GM23338 (cell line): Measurements from ENCODE around the gene SERPINA6. TPM values are rescaled to one million over a fixed set of nuclear protein-coding genes. Genes with fewer than 3 reads are reported as not detected.
"Not testable (repeated sequence)": the region's sequence is repeated elsewhere in the genome, so short reads cannot be mapped to it uniquely, and the experiment has no call there.

Experiments used
- ATAC-seq: fragments of 200-7000 bp; cut with Tn5 transposase; 3 replicates; pipeline ENCODE4 v1.9.1; 2020
- DNase-seq: peaks from one replicate; pipeline ENCODE4 v3.0.0-alpha.2; 2015; ENCODE audit warnings: low spot score
- H2AFZ ChIP-seq: fragments of 200-600 bp; sonication (generic); 2 replicates; pipeline ENCODE4 v1.8.0; 2016; ENCODE audit warnings: antibody characterized with exemption, mild to moderate bottlenecking, moderate library complexity
- H3F3A ChIP-seq: fragments of 200-600 bp; sonication (generic); replicated peaks from 2 replicates; pipeline ENCODE4 v1.8.0; 2017; ENCODE audit warnings: antibody characterized with exemption, mixed run types, low read depth
- H3K27ac ChIP-seq: fragments of 200-600 bp; sonication (generic); 2 replicates; pipeline ENCODE4 v1.6.1; 2016; ENCODE audit warnings: low read depth
- H3K27me3 ChIP-seq: fragments of 200-600 bp; sonication (generic); 2 replicates; pipeline ENCODE4 v1.8.0; 2016; ENCODE audit warnings: mild to moderate bottlenecking, mixed run types, moderate library complexity; ENCODE audit not compliant: insufficient read depth
- H3K36me3 ChIP-seq: fragments of 200-600 bp; sonication (generic); 2 replicates; pipeline ENCODE4 v1.8.0; 2016; ENCODE audit warnings: mild to moderate bottlenecking; ENCODE audit not compliant: insufficient read depth
- H3K4me1 ChIP-seq: fragments of 200-600 bp; sonication (generic); 2 replicates; pipeline ENCODE4 v1.8.0; 2016; ENCODE audit warnings: mild to moderate bottlenecking, moderate library complexity; ENCODE audit not compliant: insufficient read depth
- H3K4me2 ChIP-seq: fragments of 200-600 bp; sonication (generic); 2 replicates; pipeline ENCODE4 v1.7.1; 2017; ENCODE audit warnings: mixed run types
- H3K4me3 ChIP-seq: fragments of 200-600 bp; sonication (generic); 2 replicates; pipeline ENCODE4 v1.6.1; 2016; ENCODE audit warnings: mixed run types
- H3K79me2 ChIP-seq: fragments of 200-600 bp; sonication (generic); replicated peaks from 2 replicates; pipeline ENCODE4 v1.8.0; 2017; ENCODE audit warnings: mild to moderate bottlenecking; ENCODE audit not compliant: insufficient read depth
- H3K9me2 ChIP-seq: fragments of 200-600 bp; sonication (generic); 2 replicates; pipeline ENCODE4 v1.8.0; 2017; ENCODE audit not compliant: insufficient read depth
- H4K20me1 ChIP-seq: fragments of 200-600 bp; sonication (generic); replicated peaks from 2 replicates; pipeline ENCODE4 v1.8.0; 2017; ENCODE audit warnings: mild to moderate bottlenecking; ENCODE audit not compliant: insufficient read depth
- H3K27ac Mint-ChIP-seq: 2 replicates; pipeline ENCODE4 v1.8.0; 2020; ENCODE audit warnings: inconsistent platforms, mild to moderate bottlenecking, moderate library complexity, mixed read lengths
- H3K27me3 Mint-ChIP-seq: 3 replicates; pipeline ENCODE4 v1.8.0; 2022; ENCODE audit warnings: low read depth, mild to moderate bottlenecking, moderate library complexity, mixed read lengths, inconsistent platforms; ENCODE audit not compliant: insufficient read depth, poor library complexity
- H3K36me3 Mint-ChIP-seq: 3 replicates; pipeline ENCODE4 v1.8.0; 2021; ENCODE audit warnings: low read depth, mild to moderate bottlenecking, inconsistent platforms, moderate library complexity, mixed read lengths
- H3K4me1 Mint-ChIP-seq: 3 replicates; pipeline ENCODE4 v1.8.0; 2020; ENCODE audit warnings: mild to moderate bottlenecking, inconsistent platforms, mixed read lengths
- H3K4me3 Mint-ChIP-seq: 3 replicates; pipeline ENCODE4 v1.8.0; 2021; ENCODE audit warnings: moderate library complexity, mild to moderate bottlenecking, inconsistent platforms, mixed read lengths
- H3K9me3 Mint-ChIP-seq: 3 replicates; pipeline ENCODE4 v1.8.0; 2020; ENCODE audit warnings: moderate library complexity, mild to moderate bottlenecking, inconsistent platforms, mixed read lengths
- CREB1 ChIP-seq: fragments of 250-450 bp; sonication (Bioruptor Pico); IDR thresholded peaks from 2 replicates; pipeline ENCODE4 v1.5.0; 2020; ENCODE audit warnings: low read depth, mild to moderate bottlenecking, moderate library complexity
- EZH2phosphoT487 ChIP-seq: fragments of 200-600 bp; sonication (generic); IDR thresholded peaks from one replicate; pipeline ENCODE4 v1.8.1; 2018; ENCODE audit warnings: antibody characterized with exemption; ENCODE audit not compliant: unreplicated experiment
- JUNB ChIP-seq: IDR thresholded peaks from one replicate; pipeline ENCODE4 v1.6.1; 2016; ENCODE audit warnings: antibody characterized with exemption; ENCODE audit not compliant: unreplicated experiment
- REST ChIP-seq: IDR thresholded peaks from one replicate; pipeline ENCODE4 v1.6.1; 2018; ENCODE audit warnings: antibody characterized with exemption; ENCODE audit not compliant: unreplicated experiment
- STAT1 ChIP-seq: IDR thresholded peaks from one replicate; pipeline ENCODE4 v1.6.1; 2016; ENCODE audit warnings: antibody characterized with exemption; ENCODE audit not compliant: unreplicated experiment
- ZNF114 ChIP-seq: fragments of 250-450 bp; sonication (Bioruptor Pico); IDR thresholded peaks from 2 replicates; pipeline ENCODE4 v1.5.0; 2020; ENCODE audit warnings: mild to moderate bottlenecking, moderate library complexity
- ZNF331 ChIP-seq: fragments of 250-450 bp; sonication (Bioruptor Pico); IDR thresholded peaks from 2 replicates; pipeline ENCODE4 v1.5.0; 2020; ENCODE audit warnings: low read depth, mild to moderate bottlenecking, moderate library complexity
- polyA plus RNA-seq: library from polyadenylated mRNA; unstranded; fragments of >200 nt; fragmentation: Nextera tagmentation; extraction: Ambion mirVana; gene quantifications from 2 replicates; pipeline ENCODE4 v1.2.1, GENCODE V29; 2016
- total RNA-seq: library from RNA; depleted of rRNA; stranded (reverse); fragments of >200 nt; shearing (Covaris generic); gene quantifications from 2 replicates; pipeline ENCODE4 v1.2.3, GENCODE V29; 2014

The SERPINA6 gene
- total and polyA plus RNA-seq, 2 experiments from 2014 or later: not detected

- Histone ChIP-seq H2AFZ (no peak overlapping the region), H3K36me3 (no peaks in the 10 kb centered on the region), H3K4me3 (no peak overlapping the region), H3K9me2 (peaks cover 11% of the 10 kb centered on the region), H3F3A (no peaks in the 10 kb centered on the region), H3K79me2 (no peaks in the 10 kb centered on the region), H4K20me1 (no peaks in the 10 kb centered on the region), H3K4me2 (no peak overlapping the region), H3K4me1 (no peaks in the 10 kb centered on the region), H3K27ac (no peak overlapping the region), H3K27me3 (no peaks in the 10 kb centered on the region)
- Mint-ChIP-seq H3K36me3 (no peaks in the 10 kb centered on the region), H3K27me3 (no peaks in the 10 kb centered on the region), H3K9me3 (peaks cover under 1% of the 10 kb centered on the region; the same call in 1 of the 3 replicates), H3K4me1 (no peaks in the 10 kb centered on the region), H3K4me3 (no peak overlapping the region), H3K27ac (no peak overlapping the region)
- DNase-seq: no peak
- TF ChIP-seq EZH2phosphoT487 (no peak), CREB1 (CRISPR knock-in tag) (no peak), JUNB (no peak), STAT1 (no peak), REST (no peak)
- ATAC-seq: no peak
These were observed 23.7 kb upstream of the SERPINA6 start for GRCh38 chr14:94346841-94347240.

- not testable (repeated sequence) for H3K36me3 ChIP-seq, H3K27ac ChIP-seq, H3K9me3 Mint-ChIP-seq, ATAC-seq, H3K79me2 ChIP-seq, H3K9me2 ChIP-seq, H3K4me1 ChIP-seq, H3K4me1 Mint-ChIP-seq, DNase-seq, H3K27me3 ChIP-seq, H3F3A ChIP-seq, H4K20me1 ChIP-seq, H3K4me3 ChIP-seq, H3K4me2 ChIP-seq, H3K27ac Mint-ChIP-seq, H2AFZ ChIP-seq, H3K27me3 Mint-ChIP-seq, H3K36me3 Mint-ChIP-seq, H3K4me3 Mint-ChIP-seq
These were observed 23.1 kb upstream of the SERPINA6 start for GRCh38 chr14:94346065-94346786.

DNA sequence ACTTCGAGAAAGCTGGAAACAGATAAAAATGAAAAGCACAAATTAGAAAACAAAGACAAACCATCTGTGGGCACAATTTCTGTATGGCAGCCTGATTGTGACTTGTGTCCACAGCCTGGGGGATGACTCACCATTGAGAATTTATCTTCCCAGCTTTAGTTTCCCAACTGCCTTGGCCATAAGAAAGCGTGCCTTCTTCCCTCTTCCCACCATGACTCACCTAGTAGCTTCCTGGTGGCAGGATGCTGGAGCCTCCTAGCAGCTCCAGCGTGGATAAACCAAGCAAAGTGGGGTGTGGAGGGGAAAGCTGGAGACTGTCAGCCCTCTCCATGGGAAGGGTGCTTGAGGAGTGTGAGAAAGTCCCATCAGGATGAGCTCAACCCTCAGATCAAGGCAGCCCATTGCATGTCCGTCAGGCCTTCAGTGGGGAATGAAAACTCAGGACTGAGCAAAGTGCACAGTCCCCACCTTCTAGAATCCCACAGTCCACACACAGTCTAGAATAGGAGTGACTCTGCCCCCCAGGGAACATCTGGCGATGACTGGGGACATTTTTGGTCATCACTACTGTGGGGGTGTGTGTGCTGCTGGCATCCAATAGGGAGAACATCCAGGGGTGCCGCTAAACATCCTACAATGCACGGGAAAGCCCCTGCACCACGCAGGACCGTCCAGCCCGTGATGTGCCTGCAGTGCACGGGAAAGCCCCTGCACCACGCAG lies 22.4 kb upstream of the SERPINA6 start:
- H3K27ac ChIP-seq: no peak overlapping the region
- Mint-ChIP-seq H3K27me3 (no peaks in the 10 kb centered on the region), H3K27ac (no peak overlapping the region), H3K36me3 (no peaks in the 10 kb centered on the region), H3K4me1 (no peaks in the 10 kb centered on the region), H3K4me3 (no peak overlapping the region), H3K9me3 (no peaks in the 10 kb centered on the region)
- H3K9me2 ChIP-seq: peaks cover 6% of the 10 kb centered on the region; the same call in 1 of the 2 replicates
- no peaks in the 10 kb centered on the region for H4K20me1 ChIP-seq
- no peaks in the 10 kb centered on the region for H3K4me1 ChIP-seq
- H3K27me3 ChIP-seq: no peaks in the 10 kb centered on the region
- no peak for TF ChIP-seq ZNF331 (CRISPR knock-in tag)
- TF ChIP-seq ZNF114: no peak
- TF ChIP-seq JUNB: no peak
- TF ChIP-seq CREB1 (CRISPR knock-in tag): no peak
- no peaks in the 10 kb centered on the region for H3F3A ChIP-seq
- H3K36me3 ChIP-seq: no peaks in the 10 kb centered on the region
- no peak overlapping the region for H2AFZ ChIP-seq
- DNase-seq: no peak
- H3K4me2 ChIP-seq: no peak overlapping the region
- H3K4me3 ChIP-seq: no peak overlapping the region
- ATAC-seq: no peak
- H3K79me2 ChIP-seq: no peaks in the 10 kb centered on the region
